Globus pallidus (tissue), 1 donor: ENCODE results near the gene DNAJC6.
A peak's percentile ranks its signal among the peaks of the same experiment; 100 is the strongest.
"Not testable (repeated sequence)": the region's sequence is repeated elsewhere in the genome, so short reads cannot be mapped to it uniquely, and the experiment has no call there.

Experiments used
- DNase-seq: peaks from one replicate; pipeline ENCODE4 v3.0.0-alpha.2; 2015; ENCODE audit warnings: low spot score

DNAJC6 gene

DNA sequence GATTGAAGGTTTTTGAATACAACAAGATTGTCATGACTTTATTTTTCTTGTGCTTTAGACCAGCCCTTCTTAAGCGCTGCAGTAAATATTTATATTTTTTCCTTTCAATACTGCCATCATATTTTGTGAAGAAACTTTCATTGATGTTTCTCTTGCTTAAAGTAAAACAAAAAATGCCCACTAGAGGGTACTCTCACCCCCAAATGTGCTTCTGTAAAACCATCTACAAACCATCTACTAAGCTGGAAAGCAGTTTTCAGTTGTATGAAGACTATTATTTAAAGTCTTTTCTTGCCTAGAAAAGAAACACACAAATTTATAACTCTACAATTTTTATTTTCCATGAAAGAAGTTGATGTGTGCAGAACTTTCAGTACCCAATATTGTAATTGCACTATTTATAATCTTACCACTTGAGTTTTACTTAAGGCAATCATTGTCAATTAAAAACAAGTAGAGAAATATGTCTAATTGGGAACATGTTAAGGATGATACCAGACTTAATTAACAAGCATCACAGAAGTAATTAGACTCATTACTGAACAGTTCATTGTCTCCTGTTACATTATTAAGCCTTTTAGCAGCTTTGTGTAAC, 121.9 kb downstream of the DNAJC6 start:
- peak; percentile 66 for DNase-seq

DNA sequence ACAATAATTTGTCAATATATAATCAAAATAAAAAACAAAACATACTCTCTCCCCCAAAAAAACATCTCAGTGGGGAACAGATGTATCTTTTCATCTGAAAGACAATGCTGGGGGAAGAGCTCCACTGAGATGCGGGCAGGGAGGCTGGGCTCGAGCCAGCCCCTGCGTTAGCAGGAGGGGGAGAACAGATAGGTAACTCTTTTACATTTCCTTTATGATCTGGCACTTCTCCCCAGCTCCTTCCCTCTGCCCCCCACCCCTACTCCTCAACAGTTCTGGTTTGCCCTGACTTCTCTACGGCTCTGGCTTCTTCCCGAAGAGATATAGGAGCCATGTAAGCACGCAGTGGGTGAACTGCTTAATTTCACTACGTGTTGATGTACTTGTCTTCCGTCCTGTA, 123.6 kb downstream of the DNAJC6 start:
- DNase-seq, result no peak

DNA sequence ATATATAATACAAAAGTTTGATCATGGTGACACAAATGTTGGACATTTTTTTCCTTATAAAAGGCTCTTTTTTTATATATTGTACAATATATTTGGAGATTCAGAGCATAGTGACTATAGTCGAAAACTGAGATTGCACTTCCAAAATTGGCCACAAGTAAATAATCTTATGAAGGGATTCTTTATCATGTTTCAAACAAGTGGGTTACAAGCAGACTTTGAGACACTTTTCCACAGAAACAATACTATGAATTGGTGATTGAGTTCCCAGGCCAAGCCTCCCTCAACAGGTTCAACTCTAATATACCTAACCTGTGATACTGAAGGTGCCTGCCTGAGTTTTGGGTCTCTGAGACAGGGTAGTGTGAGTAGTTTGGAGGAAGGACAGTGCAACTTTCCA, 124.9 kb downstream of the DNAJC6 start:
- DNase-seq, result no peak

DNA sequence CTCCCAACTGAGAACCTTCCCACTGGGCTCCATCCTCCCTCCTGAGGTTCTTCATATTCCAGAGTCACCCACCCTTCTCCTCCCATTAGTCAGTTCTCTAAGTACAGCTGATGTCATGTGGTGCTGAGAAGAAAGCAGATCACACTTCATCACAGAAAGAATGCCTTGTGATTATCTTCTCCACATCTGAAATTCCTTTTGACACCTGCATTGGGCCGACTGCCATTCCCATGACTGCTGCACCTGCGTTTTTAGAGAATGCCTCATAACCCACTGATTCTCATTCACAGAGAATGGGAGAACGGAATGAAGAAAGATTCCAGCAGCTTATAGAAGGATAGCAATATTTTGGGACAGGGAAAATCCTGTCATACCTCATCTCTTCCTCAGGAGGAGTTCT, 125.4 kb downstream of the DNAJC6 start:
- no peak for DNase-seq

DNA sequence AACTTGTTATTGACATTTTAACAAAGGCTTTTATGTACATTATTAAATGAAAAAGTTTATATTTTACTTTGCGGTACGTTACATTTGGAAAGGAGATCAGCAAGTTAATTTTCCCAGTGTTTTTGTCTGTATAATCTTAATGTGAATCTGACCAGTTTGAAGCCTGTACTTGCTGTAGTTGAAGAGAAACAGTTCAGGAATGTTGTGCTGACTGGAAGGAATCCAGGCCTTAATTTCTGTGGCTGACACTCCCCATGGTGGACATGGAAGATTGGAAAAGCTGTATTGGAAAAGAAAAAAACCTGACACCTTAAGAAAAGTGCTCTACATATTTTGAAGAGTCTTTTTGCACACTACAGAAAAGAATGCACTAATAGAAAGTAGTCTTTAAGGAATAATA, 126.6 kb downstream of the DNAJC6 start:
- no peak for DNase-seq

DNA sequence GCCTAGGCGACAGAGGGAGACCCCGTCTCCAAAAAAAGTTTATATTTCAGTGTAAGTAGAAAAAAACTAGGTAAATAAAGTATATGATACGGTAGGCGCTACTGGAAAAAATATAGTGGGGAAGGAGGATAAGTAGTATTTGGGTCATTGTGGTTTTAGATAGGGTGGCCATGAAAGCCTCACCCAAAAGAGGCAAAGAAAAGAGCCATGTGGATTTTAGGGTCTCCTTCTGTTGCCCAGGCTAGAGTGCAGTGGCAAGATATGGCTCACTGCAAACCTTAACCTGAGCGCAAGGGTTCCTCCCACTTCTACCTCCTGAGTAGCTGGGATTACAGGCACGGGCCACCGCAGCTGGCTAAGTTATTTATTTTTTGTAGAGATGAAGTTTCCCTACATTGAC, 128.3 kb downstream of the DNAJC6 start:
- no peak for DNase-seq

DNA sequence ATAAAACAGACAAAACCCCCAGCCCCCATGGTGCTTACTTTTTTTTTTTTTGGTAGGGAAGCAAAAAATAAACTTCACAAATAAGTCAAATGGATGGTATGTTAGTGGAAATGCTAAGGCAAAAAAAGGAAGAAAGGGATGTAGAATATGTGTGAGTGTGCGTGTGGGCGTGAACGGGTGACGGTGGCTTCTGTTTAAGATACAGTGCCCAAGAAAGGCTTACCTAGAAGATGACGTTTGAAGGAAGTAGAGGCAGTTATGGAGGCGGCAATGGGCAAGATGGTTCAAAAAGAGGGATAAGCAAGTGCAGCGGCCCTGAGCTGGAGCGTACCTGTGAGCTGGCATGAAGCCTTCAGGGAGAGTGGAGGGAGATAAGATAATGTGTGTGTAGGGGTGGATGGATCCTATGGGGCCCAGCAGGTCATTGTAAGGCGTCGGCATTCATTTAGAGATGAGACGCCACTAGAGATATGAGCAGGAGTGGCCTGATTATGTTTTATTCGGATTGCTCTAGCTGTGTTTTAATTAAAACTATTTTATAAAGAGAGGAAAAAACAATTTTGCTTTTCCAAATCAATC, 131.1 kb downstream of the DNAJC6 start:
- DNase-seq, result no peak

DNA sequence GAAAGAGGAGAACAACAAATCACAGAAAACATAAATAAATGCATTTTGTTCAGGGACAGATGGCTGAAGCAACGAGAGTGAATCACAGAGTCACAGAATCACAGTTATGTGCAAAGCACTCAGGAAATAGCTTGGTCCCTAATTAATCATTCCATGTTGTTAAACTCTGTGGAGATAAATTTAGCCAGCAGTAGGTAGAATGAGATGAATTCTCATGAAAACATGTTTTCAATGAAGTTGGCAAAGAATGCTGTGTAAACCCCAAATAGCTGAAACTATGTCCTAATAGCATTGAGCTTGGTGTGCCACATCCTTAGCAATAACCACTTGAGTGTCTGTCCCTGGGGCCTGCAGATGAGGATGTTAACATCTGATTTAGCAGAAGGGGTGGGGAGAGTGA, 131.6 kb downstream of the DNAJC6 start:
- DNase-seq, result no peak

DNA sequence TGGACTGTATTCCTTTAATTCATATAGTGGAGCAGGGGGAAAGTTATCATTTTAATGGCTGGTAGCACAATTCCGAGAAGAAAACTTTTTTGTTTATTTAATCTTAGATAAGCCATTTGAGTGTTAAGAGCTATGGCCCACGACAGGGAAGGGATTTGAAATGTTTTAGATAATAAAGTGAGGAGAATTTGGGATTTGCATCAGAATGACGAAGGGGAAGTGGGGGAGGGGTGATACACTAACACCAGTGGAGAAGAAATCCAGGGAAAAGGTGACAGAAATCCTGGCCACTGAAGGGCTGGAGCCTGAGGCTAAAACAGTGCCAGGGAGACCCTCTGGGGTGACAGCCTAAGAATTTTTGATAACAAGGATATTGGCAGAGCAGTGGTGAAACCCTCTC, 132.1 kb downstream of the DNAJC6 start:
- DNase-seq, result no peak

DNA sequence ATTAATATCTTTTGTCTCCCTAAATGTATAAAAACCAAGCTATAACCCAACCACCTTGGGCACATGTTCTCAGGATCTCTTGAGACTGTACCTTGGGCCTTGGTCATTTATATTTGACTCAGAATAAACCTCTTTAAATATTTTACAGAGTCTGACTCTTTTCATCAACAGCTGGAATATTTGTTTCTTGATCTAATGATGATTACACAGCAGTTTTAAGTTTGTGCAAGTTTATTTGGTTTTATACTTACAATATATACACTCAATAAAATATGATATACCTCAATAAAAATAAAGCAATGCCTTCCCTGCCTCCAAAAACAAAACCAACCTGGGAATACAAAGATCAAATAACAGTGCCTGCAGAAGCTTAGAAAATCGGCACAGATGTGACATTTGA, 133.1 kb downstream of the DNAJC6 start:
- no peak for DNase-seq

DNA sequence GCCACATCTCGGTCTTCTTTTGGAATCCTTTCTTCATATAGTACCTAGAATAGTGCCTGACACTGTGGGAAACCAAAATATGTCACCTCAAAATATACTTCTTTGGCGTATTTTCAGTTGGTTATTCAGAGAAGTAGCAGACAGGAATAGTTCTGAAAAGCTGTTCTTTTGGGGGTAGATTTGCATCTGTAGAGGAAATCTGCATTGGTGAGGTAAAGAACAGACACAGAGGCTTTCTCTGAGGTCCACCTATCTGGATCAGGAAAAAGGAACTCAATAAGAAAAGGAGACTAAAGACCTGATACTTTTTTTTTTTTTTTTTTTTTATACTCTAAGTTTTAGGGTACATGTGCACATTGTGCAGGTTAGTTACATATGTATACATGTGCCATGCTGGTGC, 134.3 kb downstream of the DNAJC6 start:
- DNase-seq, result no peak

DNA sequence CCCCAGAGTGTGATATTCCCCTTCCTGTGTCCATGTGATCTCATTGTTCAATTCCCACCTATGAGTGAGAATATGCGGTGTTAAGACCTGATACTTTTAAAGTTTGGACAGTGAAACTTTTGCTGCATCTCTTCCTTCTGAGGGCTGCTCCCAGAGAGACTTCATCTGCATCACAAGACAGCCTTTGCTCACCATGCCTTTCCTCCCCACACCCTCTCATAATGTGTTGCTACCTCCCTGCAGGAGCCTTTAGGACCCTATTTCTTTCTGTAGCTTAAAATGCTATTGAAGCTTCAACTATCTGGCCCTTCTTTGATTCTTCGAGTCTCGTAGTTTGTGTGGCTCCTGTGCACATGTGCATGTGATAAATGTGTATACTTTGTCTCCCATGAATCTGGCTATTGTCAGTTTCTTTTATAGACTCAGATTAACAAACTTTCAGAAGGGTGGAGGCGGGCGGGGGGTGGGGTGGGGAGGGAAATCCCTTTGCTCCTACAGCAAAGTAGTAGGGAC, 134.8 kb downstream of the DNAJC6 start:
- no peak for DNase-seq

DNA sequence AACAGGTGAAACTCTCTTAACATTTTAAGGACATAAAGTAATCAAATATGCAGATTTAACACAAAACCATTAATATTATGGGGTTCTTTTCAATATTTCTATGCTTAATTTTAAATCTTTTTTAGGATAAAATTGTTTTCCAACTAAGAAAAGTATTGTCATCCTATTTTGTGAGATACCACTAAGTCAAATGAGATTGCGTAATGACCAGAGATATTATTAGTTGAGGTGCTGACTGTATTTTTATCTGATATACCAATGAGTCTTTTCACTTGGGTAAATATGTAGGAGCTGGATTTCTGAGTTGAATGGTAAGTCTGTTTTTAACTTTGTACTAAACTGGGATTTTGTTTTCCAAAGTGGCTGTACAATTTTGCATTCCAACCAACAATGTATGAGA, 136.5 kb downstream of the DNAJC6 start:
- no peak for DNase-seq

DNA sequence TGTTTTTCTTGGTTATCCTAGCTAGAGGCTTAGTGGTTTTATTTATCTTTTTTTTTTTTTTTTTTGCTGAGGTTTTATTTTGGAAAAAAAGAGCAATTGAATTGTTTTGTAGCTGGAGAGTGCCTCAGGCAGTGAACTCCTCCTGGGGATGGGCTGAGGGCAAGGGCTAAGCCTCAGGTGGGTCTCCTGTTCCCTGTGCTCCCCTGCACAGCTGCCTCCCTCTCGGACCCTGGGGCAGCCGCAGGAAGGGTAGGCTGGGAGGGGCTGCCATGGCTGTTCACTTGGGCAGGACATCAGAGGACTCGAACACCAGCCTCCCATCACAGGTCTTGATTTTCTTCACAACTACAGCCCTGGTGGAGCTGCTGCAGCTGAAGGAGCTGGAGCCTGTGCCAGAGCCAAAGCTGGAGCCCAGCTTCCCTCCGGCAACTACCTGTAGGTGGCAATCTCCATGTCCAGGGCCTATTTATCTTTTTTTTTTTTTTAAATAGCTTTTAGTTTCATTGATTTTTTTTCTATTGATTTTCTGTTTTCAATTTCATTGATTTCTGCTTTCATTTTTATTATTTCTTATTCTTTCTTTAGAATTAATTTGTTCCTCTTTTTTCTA, 140.0 kb downstream of the DNAJC6 start:
- DNase-seq, result no peak

DNA sequence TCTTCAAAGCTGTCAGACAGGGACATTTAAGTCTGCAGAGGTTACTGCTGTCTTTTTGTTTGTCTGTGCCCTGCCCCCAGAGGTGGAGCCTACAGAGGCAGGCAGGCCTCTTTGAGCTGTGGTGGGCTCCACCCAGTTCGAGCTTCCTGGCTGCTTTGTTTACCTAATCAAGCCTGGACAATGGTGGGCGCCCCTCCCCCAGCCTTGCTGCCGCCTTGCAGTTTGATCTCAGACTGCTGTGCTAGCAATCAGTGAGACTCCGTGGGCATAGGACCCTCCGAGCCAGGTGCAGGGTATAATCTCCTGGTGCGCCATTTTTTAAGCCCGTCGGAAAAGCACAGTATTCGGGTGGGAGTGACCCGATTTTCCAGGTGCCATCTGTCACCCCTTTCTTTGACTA, 146.3 kb downstream of the DNAJC6 start:
- not testable (repeated sequence) for DNase-seq

DNA sequence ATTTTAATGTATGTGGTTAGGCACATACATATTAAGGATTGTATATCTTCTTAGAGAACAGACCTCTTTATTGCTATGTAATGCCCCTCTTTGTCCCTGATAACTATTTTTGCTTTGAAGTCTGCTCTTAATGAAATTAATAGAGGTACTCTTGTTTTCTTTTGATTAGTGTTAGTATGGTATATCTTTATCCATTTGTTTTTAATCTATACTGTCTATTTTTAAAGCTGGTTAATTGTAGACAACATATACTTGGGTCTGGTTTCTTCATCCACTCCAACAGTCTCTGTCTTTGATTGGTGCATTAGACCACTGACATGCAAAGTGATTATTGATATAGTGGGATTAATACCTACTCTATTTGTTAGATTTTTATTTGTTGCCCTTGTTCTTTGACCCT, 147.1 kb downstream of the DNAJC6 start:
- no peak for DNase-seq

DNA sequence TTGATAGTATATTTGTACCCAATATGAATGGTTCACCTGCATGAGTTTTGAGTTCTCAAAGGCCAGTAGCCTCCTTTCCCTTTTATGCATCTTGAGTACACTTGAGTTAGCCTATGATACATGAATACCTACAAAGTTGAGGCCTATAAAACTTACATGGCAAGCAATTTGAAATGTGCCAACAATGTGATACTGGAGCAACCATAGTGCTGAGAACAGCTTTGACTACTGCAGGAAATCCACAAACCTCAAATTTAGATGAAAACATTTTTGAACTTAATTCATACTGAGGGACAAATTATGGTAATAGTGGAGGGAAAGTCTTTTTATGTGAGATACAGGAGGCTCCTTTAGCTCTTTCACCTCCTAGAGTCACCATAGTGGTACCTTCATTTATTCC, 148.5 kb downstream of the DNAJC6 start:
- DNase-seq, result no peak

DNA sequence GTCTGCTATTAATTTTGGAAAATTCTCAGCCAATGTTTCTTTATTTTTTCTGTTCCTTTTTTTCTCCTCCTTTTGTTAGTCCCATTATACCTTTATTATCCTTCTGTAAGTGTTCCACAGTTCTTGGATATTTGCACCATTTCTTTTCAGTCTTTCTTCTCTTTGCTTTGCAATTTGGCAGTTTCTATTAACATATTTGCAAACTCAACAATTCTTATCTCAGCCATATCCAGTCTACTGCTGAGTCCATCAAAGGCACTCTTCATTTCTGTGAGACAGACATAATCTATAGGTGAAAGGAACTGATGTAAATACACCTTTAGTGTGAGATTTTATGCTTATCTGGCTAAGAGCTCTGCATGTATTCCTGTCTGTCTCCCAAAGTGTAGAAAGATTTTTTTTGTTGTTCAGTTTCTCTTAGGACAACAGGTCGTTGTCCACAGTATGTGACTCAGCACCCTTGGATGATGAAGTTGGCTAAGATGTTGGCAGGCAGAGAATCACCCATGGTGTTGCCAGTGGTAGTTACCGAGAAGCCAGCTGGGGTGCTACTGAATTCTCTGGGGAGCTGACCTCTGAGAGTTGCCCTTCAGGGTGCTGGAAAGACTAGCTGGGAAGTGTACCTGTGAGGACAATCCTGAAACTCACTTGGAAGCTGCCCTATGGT, 149.5 kb downstream of the DNAJC6 start:
- no peak for DNase-seq

DNA sequence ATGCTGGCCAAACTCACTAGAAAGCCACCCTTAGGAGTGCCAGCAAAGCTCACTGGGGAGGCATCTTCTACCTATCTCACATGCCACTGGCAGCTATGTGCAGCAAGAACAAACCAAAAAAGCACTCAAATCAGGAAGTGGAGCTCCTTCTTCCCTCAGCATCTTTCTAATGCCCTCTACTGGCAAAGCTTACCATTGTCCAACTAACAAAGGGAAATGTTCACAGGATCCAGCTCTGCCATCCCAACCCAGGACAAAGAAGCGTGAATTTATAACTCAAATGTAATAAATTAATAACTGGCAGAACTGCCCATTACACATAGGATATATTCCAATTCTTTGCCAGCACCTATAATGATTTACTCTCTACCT, 150.0 kb downstream of the DNAJC6 start:
- peak; percentile 37 for DNase-seq
